GM12872 (cell line): ENCODE data around the gene KRTAP13-4.

ENCODE experiments used
- CTCF ChIP-seq: IDR thresholded peaks from 3 replicates; pipeline ENCODE4 v1.5.1; 2011; ENCODE audit warnings: low read depth, mild to moderate bottlenecking, low read length, moderate library complexity; ENCODE audit not compliant: insufficient read depth

KRTAP13-4 gene

GRCh38 chr21:30430170-30430655, at the start of gene KRTAP13-4:
Gene KRTAP13-4 (plus strand): TSS chr21:30430220. CDS start chr21:30430276, 56 bp downstream.
- TF ChIP-seq CTCF, result no peak

DNA sequence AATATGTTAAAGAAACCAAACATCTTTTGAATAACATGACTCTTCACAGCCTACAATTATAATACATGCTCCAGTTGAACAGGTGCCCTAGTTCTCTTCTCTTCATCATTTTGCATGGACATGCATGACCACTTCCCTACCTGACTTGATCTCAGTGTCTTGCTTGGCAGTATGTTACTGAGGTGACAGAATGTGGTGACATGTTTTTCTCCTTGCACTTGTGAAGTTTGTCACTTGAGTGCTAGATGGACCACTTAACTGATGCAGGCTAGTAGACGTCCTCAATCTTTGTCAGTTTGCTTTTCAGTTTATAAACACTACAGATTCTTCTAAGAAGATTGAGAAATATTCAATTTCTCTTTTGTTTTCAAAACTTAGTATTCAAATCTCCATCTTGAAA, 47.8 kb upstream of the KRTAP13-4 start:
- no peak for TF ChIP-seq CTCF

DNA sequence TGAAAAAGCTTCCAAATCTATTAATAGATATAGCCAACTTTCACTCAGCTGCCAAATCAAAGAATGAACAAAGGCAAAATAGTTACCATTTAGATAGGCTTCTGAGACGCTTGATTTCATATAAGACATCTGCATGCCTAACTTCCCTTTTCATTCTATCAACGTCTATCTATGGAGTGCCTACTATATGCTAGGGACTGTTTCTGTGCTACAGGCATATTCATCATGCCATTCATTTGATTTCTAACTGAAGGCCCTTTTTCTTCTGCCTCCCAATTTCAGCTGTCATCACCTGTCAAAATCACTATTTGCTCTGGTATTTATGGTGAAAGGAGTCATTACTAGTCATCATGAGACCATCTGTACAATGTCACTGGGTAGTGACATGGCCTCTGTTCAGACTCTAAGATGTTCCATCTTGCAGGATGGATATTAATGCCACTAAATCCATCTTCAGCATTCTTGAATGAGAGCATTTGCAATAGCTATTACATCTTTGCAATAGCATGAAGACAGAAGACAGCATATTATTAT, 38.5 kb upstream of the KRTAP13-4 start:
- TF ChIP-seq CTCF, result no peak

DNA sequence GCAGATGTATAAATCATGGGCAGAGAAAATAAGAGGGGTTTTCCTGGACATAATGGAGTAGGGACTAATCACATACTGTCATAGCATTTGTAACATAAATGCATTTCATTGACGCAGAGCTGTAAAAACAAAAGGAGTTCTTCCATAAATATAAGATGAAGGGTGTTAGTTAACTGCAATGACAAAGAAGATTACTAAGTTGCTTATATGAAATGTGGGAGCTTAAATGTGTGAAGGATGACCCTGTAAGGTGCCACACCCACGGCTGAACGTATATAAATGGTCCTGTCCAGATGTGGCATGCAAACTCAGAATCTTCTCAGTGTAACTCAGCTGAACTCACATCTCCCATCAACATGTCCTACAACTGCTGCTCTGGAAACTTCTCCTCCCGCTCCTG, 34.3 kb upstream of the KRTAP13-4 start, which contains the start of gene KRTAP13-1:
Gene KRTAP13-1 (plus strand): TSS at position 301 of the 400 bp plus-strand sequence. CDS start 56 bp downstream, at position 357.
- no peak for TF ChIP-seq CTCF

GRCh38 chr21:30408782-30409494, 21.1 kb upstream of the KRTAP13-4 start:
- no peak for TF ChIP-seq CTCF

DNA sequence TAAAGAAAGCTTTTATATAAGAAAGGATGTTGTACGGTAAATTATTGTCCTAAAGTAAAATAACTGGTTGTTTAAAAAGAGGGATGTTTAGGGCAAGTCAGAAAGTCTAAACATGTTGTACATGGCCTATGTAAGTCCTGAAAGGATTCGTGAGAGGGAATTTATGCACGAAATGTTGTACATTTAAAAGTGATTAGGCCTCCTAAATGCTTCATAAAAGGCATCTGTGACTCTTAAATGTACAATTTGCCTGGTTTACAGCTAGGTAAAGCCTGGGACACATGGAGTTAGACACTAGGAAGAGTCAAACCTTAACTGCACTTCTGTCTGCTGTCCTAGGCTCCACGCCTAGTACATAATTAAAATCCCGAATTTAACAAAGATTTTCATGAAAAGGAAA, 14.0 kb upstream of the KRTAP13-4 start:
- TF ChIP-seq CTCF, result no peak

DNA sequence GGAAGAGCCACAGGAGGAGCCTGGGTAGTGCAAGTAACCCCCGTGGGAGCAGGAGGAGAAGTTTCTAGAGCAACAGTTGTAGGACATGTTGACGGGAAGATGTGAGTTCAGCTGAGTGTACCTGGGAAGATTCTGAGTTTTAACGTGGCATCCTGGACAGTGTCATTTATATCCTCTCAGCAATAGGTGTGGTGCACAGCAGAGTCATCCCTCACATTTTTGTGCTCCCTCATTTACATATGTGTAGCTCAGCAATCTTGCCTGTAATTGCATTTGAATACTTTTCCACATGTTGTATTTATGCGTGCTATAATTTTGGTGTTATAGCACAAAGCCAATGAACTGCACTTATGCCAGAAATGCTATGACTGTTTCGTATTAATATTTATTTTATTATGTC, 4.2 kb upstream of the KRTAP13-4 start, which contains the start of gene KRTAP13-3:
Gene KRTAP13-3 (minus strand): TSS at position 101 of the 400 bp plus-strand sequence. CDS start 14 bp downstream, at position 87.
- no peak for TF ChIP-seq CTCF
